Psoas muscle (tissue), 8 donors: ENCODE results near the gene PALD1. TPM values are rescaled to one million over a fixed set of nuclear protein-coding genes. Genes with fewer than 3 reads are reported as not detected.

Experiments used
- ATAC-seq, 4 donors: fragments of 200-7000 bp; cut with Tn5 transposase; one replicate each; pipeline ENCODE4 v1.9.1; 2020; ENCODE audit warnings: moderate library complexity in 3 of 4, mild to moderate bottlenecking in 2 of 4
- DNase-seq, 2 donors: peaks; one replicate each; pipeline ENCODE4 v3.0.0-alpha.2; 2020
- H3K27ac ChIP-seq: fragments of 200-600 bp; one replicate; pipeline ENCODE4 v1.8.0; 2022
- H3K27me3 ChIP-seq, 3 donors: fragments of 200-600 bp in 1 of 3; one replicate each; pipeline versions ENCODE4 v1.6.1 to v1.8.0; 2013 to 2022; ENCODE audit warnings: low read length in 2 of 3, mild to moderate bottlenecking in 2 of 3, moderate library complexity in 1 of 3; ENCODE audit not compliant: insufficient read depth in 3 of 3
- H3K36me3 ChIP-seq, 2 donors: fragments of 200-600 bp in 1 of 2; one replicate each; pipeline versions ENCODE4 v1.6.1 to v1.8.0; 2013 to 2022; ENCODE audit warnings: low read depth in 1 of 2, mild to moderate bottlenecking in 1 of 2, moderate library complexity in 1 of 2; ENCODE audit not compliant: insufficient read depth in 1 of 2
- H3K4me1 ChIP-seq: fragments of 200-600 bp; one replicate; pipeline ENCODE4 v1.8.0; 2022
- H3K4me3 ChIP-seq: fragments of 200-600 bp; one replicate; pipeline ENCODE4 v1.8.0; 2022; ENCODE audit warnings: mild to moderate bottlenecking
- H3K9me3 ChIP-seq: fragments of 200-600 bp; one replicate; pipeline ENCODE4 v1.8.0; 2022
- WGBS, 3 donors: extraction: QIAGEN DNeasy Blood & Tissue Kit; methylation state at CpG; one replicate each; pipeline versions ENCODE4 v1.1.6 to v1.1.7; 2013; 5-methylcytosine and 5-hydroxymethylcytosine counted together
- intact Hi-C, 2 donors: fragments of 100-400 bp; cut with DNase I; formaldehyde crosslinking; loops; one replicate each; pipeline versions ENCODE4 v1.11.0 to v1.14.2; 2022
- polyA plus RNA-seq, 3 donors: library from polyadenylated mRNA; stranded (reverse); fragments of 200-250 nt; gene quantifications; one replicate each; pipeline ENCODE4 v1.2.3, GENCODE V29; 2013
- total RNA-seq, 4 donors: library from RNA; stranded (reverse); fragmentation: NEBNext Ultra II Directional in 2 of 4; extraction: Animal tissue kit (Norgen Biotek cat#: 25700) in 2 of 4; gene quantifications; one replicate each; pipeline versions ENCODE4 v1.2.1 to v1.2.4, GENCODE V29; 2021 to 2023
- TF ChIP-seq, protein P1 (sequence below): fragments of 200-600 bp; IDR thresholded peaks from one replicate; pipeline ENCODE4 v1.8.0; 2022; ENCODE audit warnings: antibody characterized with exemption
- donor health status: healthy with polysubstance abuse.
- donor health status: DM: no; HTN: no; CAD: no; lungs with moderate emphysema.
- donor health status: Bipolar disorder and iron deficiency.
- donor health status: healthy.
- donor health status: DM: yes; HTN: yes; CAD: no.
- donor health status: DM: no; HTN: no; CAD: no.
- donor health status: DM: no; HTN: no; CAD: no.
- donor health status: DM: yes; HTN: yes; CAD: no.

PALD1 gene
- total and polyA plus RNA-seq, 7 donors: 1.0 to 4.0 (median 2.8) TPM

DNA sequence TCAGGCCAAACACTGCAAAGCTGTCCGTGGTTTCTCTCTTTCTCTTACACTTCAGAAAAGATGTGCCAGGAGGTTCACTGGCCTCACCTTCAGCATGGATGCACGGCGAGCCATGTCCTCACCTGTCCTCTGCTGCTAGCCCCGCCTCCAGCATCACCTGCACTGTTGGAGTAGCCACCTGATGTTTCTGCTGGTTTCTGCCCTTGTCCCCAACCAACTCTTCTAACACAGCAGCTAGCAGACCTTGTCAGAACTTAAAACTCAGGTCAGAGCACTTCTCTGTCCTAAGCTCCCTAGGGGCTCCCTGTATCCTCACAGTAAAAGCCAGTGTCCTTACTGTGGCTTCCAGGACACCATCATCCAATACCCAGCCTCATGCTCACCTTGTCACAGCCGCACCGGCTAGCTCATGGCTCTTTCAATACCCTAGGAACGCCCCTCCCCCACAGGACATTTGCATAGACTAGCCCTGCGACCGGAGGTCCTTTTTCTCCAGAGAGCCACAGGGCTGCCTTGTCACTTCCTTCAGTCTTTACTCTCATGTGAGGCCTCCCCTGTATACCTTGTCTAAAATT is 15.2 kb downstream of the PALD1 start:
- peak in 1 of 2 donors; percentile 38 for DNase-seq
- no peaks in the 10 kb centered on the region for H3K27me3 ChIP-seq
- H3K27ac ChIP-seq: no peak overlapping the region
- no peaks in the 10 kb centered on the region for H3K36me3 ChIP-seq
- TF ChIP-seq, protein P1, sequence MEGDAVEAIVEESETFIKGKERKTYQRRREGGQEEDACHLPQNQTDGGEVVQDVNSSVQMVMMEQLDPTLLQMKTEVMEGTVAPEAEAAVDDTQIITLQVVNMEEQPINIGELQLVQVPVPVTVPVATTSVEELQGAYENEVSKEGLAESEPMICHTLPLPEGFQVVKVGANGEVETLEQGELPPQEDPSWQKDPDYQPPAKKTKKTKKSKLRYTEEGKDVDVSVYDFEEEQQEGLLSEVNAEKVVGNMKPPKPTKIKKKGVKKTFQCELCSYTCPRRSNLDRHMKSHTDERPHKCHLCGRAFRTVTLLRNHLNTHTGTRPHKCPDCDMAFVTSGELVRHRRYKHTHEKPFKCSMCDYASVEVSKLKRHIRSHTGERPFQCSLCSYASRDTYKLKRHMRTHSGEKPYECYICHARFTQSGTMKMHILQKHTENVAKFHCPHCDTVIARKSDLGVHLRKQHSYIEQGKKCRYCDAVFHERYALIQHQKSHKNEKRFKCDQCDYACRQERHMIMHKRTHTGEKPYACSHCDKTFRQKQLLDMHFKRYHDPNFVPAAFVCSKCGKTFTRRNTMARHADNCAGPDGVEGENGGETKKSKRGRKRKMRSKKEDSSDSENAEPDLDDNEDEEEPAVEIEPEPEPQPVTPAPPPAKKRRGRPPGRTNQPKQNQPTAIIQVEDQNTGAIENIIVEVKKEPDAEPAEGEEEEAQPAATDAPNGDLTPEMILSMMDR: no peak
- intact Hi-C loops: no loop called here
- H3K4me3 ChIP-seq: no peak overlapping the region
- ATAC-seq: no peak
- peaks cover 3% of the 10 kb centered on the region for H3K4me1 ChIP-seq
- no peaks in the 10 kb centered on the region for H3K9me3 ChIP-seq
- 74 to 80% (median 78%) methylated on average over 9 of the region's 9 CpGs for WGBS, 3 donors

DNA sequence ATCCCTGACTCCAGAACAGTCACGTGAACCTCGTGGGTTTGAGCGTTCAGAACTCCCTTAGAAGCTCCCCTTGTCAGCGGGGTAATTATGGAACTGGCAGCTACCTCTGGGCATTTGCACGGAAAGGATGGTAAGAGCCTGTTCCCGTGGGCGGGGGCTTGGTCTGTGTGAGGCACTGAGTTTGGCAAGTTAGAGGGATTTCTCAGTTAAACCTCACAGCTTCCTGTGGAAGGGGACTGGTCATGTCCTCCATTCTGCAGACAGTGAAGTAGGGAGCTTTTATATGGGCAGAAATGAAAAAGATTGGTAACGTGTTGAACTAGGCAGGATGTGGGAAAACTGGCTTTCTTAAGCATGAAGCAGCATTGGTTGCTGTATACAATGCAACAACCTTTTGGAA is 16.0 kb downstream of the PALD1 start:
- intact Hi-C loops: no loop called here
- no peak for ATAC-seq
- H3K27me3 ChIP-seq: no peaks in the 10 kb centered on the region
- H3K27ac ChIP-seq: peak overlapping the region; percentile 4
- DNase-seq: no peak
- whole genome bisulfite sequencing, 3 donors: 39 to 63% (median 49%) methylated on average over 8 of the region's 8 CpGs
- H3K4me1 ChIP-seq: peaks cover 8% of the 10 kb centered on the region
- TF ChIP-seq, protein P1: no peak
- H3K36me3 ChIP-seq: no peaks in the 10 kb centered on the region
- no peaks in the 10 kb centered on the region for H3K9me3 ChIP-seq
- peak overlapping the region; percentile 7 for H3K4me3 ChIP-seq

DNA sequence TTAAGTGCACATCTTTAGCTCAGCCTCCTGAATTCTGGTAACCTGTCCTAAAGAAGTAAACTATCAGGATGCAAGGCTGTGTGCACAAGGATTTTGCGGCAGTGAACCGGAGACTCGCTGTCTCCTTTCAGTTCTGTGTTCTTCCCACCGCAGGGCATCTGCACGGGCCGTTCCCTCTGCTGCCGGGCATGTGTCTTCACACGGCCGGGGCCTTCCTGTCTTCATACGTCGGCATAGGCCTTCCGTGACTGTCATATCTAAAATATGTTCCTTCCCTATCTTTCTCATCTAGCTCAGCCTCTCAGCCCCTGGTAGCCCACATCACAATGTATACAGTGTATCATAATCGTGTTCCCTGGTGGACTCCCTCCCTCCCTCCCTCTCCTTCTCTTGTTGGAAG is 16.4 kb downstream of the PALD1 start:
- peaks cover 8% of the 10 kb centered on the region for H3K4me1 ChIP-seq
- H3K9me3 ChIP-seq: no peaks in the 10 kb centered on the region
- no peaks in the 10 kb centered on the region for H3K36me3 ChIP-seq
- no peak overlapping the region for H3K4me3 ChIP-seq
- DNase-seq (peak in 1 of 2 donors; percentile 27), ATAC-seq (no peak)
- peak overlapping the region; percentile 4 for H3K27ac ChIP-seq
- WGBS, 3 donors: 76 to 81% (median 80%) methylated on average over 13 of the region's 13 CpGs
- intact Hi-C loops: no loop called here
- TF ChIP-seq, protein P1: no peak
- no peaks in the 10 kb centered on the region for H3K27me3 ChIP-seq

DNA sequence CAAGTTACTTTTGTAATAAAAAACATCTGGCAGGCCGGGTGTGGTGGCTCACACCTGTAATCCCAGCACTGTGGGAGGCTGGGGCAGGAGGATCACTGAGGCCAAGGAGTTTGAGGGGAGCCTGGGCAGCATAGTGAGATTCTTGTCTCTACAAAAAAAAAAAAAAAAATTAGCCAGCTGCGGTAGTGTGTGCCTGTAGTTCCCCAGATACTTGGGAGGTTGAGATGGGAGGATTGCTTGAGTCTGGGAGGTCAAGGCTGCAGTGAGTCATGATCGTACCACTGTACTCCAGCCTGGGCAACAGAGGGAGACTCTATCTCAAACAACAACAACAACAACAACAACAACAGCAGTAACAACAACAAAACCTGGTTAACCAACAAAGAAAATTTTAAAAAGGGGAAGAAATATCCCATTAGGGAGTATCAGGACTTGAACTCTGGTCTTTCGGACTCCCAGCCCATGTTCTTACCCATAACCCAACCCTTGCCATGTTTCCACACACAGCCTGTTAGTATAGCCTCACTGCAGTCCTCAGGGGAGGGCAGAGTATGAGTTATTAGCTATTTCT is 17.2 kb downstream of the PALD1 start:
- no peak for ATAC-seq
- WGBS, 3 donors: 92 to 97% (median 96%) methylated on average over 4 of the region's 4 CpGs
- intact Hi-C loops: no loop called here
- H3K9me3 ChIP-seq: no peaks in the 10 kb centered on the region
- TF ChIP-seq, protein P1: no peak
- DNase-seq: no peak
- H3K36me3 ChIP-seq: no peaks in the 10 kb centered on the region
- H3K27me3 ChIP-seq: no peaks in the 10 kb centered on the region
- H3K4me3 ChIP-seq: no peak overlapping the region
- peaks cover 8% of the 10 kb centered on the region for H3K4me1 ChIP-seq
- no peak overlapping the region for H3K27ac ChIP-seq
